Testis (tissue), 5 donors: ENCODE results near the gene PRMT9. TPM values are rescaled to one million over a fixed set of nuclear protein-coding genes. Genes with fewer than 3 reads are reported as not detected.

Source experiments
- DNase-seq: peaks from one replicate; pipeline ENCODE4 v3.0.0-alpha.2; 2019
- H3K27ac ChIP-seq, 2 donors: fragments of 200-600 bp; sonication (generic); one replicate each; pipeline ENCODE4 v1.5.1; 2019
- H3K27me3 ChIP-seq: fragments of 200-600 bp; sonication (generic); one replicate; pipeline ENCODE4 v1.5.1; 2019
- H3K36me3 ChIP-seq: fragments of 200-600 bp; sonication (generic); one replicate; pipeline ENCODE4 v1.5.1; 2017; ENCODE audit warnings: low read depth; ENCODE audit errors: missing control alignments
- H3K4me1 ChIP-seq: fragments of 200-600 bp; sonication (generic); one replicate; pipeline ENCODE4 v1.5.1; 2019
- H3K4me3 ChIP-seq, 2 donors: fragments of 200-600 bp; sonication (generic); one replicate each; pipeline ENCODE4 v1.5.1; 2017 to 2019
- H3K9me3 ChIP-seq: fragments of 200-600 bp; sonication (generic); one replicate; pipeline ENCODE4 v1.5.1; 2017
- CTCF ChIP-seq, 3 experiments: fragments of 450-650 bp in 2 of 3; fragments of 200-600 bp in 1 of 3; sonication (generic) in 1 of 3; IDR thresholded peaks; one replicate each; pipeline ENCODE4 v1.5.1; 2016 to 2019; ENCODE audit warnings: antibody characterized with exemption in 3 of 3, mild to moderate bottlenecking in 2 of 3, moderate library complexity in 1 of 3
- POLR2A ChIP-seq: fragments of 450-650 bp; IDR thresholded peaks from one replicate; pipeline ENCODE4 v1.6.1; 2017; ENCODE audit warnings: antibody characterized with exemption, mild to moderate bottlenecking, moderate library complexity
- WGBS, 2 donors: methylation state at CpG; one replicate each; pipeline ENCODE4 v1.1.5; 2018; 5-methylcytosine and 5-hydroxymethylcytosine counted together
- intact Hi-C: fragments of 100-400 bp; cut with DNase I; formaldehyde crosslinking; loops from one replicate; pipeline ENCODE4 v1.15.1; 2023; ENCODE audit warnings: low total_unique reads
- long read RNA-seq, 2 donors: transcript quantifications; one replicate each; lab custom pipeline, GENCODE V29; 2026
- polyA plus RNA-seq: library from polyadenylated mRNA; stranded (reverse); fragments of 350-450 nt; fragmentation: Illumina TruSeq; extraction: RNeasy Lipid Tissue Mini Kit (QIAGEN cat#74804); gene quantifications from one replicate; pipeline ENCODE4 v1.2.3, GENCODE V29; 2014; ENCODE audit warnings: low read depth, low replicate concordance; ENCODE audit not compliant: insufficient read depth
- total RNA-seq, 2 donors: library from RNA; depleted of rRNA; stranded (reverse); fragments of >200 nt; gene quantifications; one replicate each; pipeline ENCODE4 v1.2.3, GENCODE V29; 2016

Gene PRMT9
- total RNA-seq, result 10 to 100 TPM; 22.7 to 24.6 TPM
- polyA plus RNA-seq, result 27.5 TPM
- long read RNA-seq, donor 1, partial matches to known transcripts, result 13 of 18 reads
- long read RNA-seq, donor 1, other reads (novel, unspliced or antisense), result 0 of 18 reads
- long read RNA-seq, donor 2, partial matches to known transcripts, result 0 of 2 reads
- long read RNA-seq, donor 2, other reads (novel, unspliced or antisense), result 0 of 2 reads

- H3K36me3 ChIP-seq, result no peaks in the 10 kb centered on the region
- 0 to 1% methylated on average over 36 to 69 of the region's 69 CpGs for WGBS, 2 donors
- peaks cover 13% of the 10 kb centered on the region for H3K4me1 ChIP-seq
- no peaks in the 10 kb centered on the region for H3K27me3 ChIP-seq
- TF ChIP-seq POLR2A (peak; percentile 89), CTCF (IDR thresholded peaks at IDR 0.05) (no peak)
- DNase-seq, result peak; percentile 95
- H3K9me3 ChIP-seq, result no peaks in the 10 kb centered on the region
- intact Hi-C loops, result no loop called here
- peak within 1 kb of the TSS; percentile 87 to 91 for H3K27ac ChIP-seq
- peak within 1 kb of the TSS; percentile 79 to 82 for H3K4me3 ChIP-seq
Measured at GRCh38 chr4:147683717-147684700, at the start of gene PRMT9. PRMT9 (minus strand) TSS chr4:147684163; CDS start chr4:147683987, 176 bp downstream.

- TF ChIP-seq POLR2A (no peak), CTCF (IDR thresholded peaks at IDR 0.05) (no peak)
- peaks cover 14% of the 10 kb centered on the region for H3K4me1 ChIP-seq
- WGBS, 2 donors, result 1 to 5% methylated on average over 11 to 38 of the region's 38 CpGs
- DNase-seq, result peak; percentile 49
- intact Hi-C loops, result loop anchor here (10.0 kb wide), 2 partner anchors 82 to 132 kb away; no protein-coding TSS in a partner anchor
- H3K27ac ChIP-seq, result peak overlapping the region; percentile 98
- H3K27me3 ChIP-seq, result no peaks in the 10 kb centered on the region
- no peaks in the 10 kb centered on the region for H3K9me3 ChIP-seq
- H3K36me3 ChIP-seq, result no peaks in the 10 kb centered on the region
- H3K4me3 ChIP-seq, result peak overlapping the region; percentile 85 to 93
Measured at GRCh38 chr4:147732518-147733235, 48.7 kb upstream of the PRMT9 start.

- no peak for TF ChIP-seq CTCF (IDR thresholded peaks at IDR 0.05)
- TF ChIP-seq POLR2A, result peak; percentile 14
- intact Hi-C loops, result loop anchor here (10.0 kb wide), 2 partner anchors 83 to 133 kb away; no protein-coding TSS in a partner anchor
- H3K36me3 ChIP-seq, result no peaks in the 10 kb centered on the region
- H3K27me3 ChIP-seq, result no peaks in the 10 kb centered on the region
- peak within 1 kb of the TSS; percentile 98 for H3K27ac ChIP-seq
- peak; percentile 86 for DNase-seq
- no peaks in the 10 kb centered on the region for H3K9me3 ChIP-seq
- H3K4me1 ChIP-seq, result peaks cover 14% of the 10 kb centered on the region
- peak within 1 kb of the TSS; percentile 85 to 93 for H3K4me3 ChIP-seq
- WGBS, 2 donors, result 0 to 1% methylated on average over 41 to 91 of the region's 106 CpGs
Measured at GRCh38 chr4:147731580-147732517, 47.9 kb upstream of the PRMT9 start, which contains the start of gene ARHGAP10. ARHGAP10 (plus strand) TSS chr4:147732088; CDS start chr4:147732302, 214 bp downstream.

- Histone ChIP-seq H3K4me3 (no peak overlapping the region), H3K27me3 (no peaks in the 10 kb centered on the region), H3K36me3 (no peaks in the 10 kb centered on the region), H3K9me3 (no peaks in the 10 kb centered on the region), H3K27ac (peak overlapping the region; percentile 98), H3K4me1 (peaks cover 10% of the 10 kb centered on the region)
- DNase-seq, result no peak
- intact Hi-C loops, result loop anchor here (10.0 kb wide), 2 partner anchors 84 to 134 kb away; no protein-coding TSS in a partner anchor
- TF ChIP-seq CTCF (IDR thresholded peaks at IDR 0.05) (peak in 1 of 3 experiments; percentile 23), POLR2A (no peak)
- WGBS, 2 donors, result 37 to 43% methylated on average over 4 of the region's 4 CpGs
Measured at GRCh38 chr4:147730333-147730732, 46.4 kb upstream of the PRMT9 start.
